Cardiac fibroblast (primary cell): ENCODE data around the gene AFF3.

ENCODE experiments used
- DNase-seq, 2 donors: peaks; one replicate each; pipeline versions ENCODE4 v3.0.0 to v3.0.0-alpha.2; 2010; ENCODE audit warnings: low read depth in 2 of 2
- H3K4me3 ChIP-seq, 2 donors: replicated peaks in 1 of 2; 1 replicate in 1 of 2; 2 replicates in 1 of 2; pipeline ENCODE4 v1.5.1; 2011; ENCODE audit warnings: low read depth in 2 of 2, low read length in 2 of 2, mild to moderate bottlenecking in 2 of 2, moderate library complexity in 1 of 2
- CTCF ChIP-seq: IDR thresholded peaks from one replicate; pipeline ENCODE4 v1.5.1; 2011; ENCODE audit warnings: low read depth, mild to moderate bottlenecking, low read length, inconsistent platforms

The AFF3 gene

GRCh38 chr2:99960291-99960690 lies 182.1 kb downstream of the AFF3 start:
- TF ChIP-seq CTCF, result no peak
- DNase-seq, result no peak
- H3K4me3 ChIP-seq, result no peak overlapping the region

GRCh38 chr2:99959261-99960014 lies 183.0 kb downstream of the AFF3 start:
- no peak for DNase-seq
- no peak for TF ChIP-seq CTCF
- no peak overlapping the region for H3K4me3 ChIP-seq

- H3K4me3 ChIP-seq, result no peak overlapping the region
- no peak for DNase-seq
- no peak for TF ChIP-seq CTCF
Measured at GRCh38 chr2:99957332-99958133, 184.9 kb downstream of the AFF3 start.

GRCh38 chr2:99956232-99957030 lies 186.0 kb downstream of the AFF3 start:
- no peak overlapping the region for H3K4me3 ChIP-seq
- TF ChIP-seq CTCF, result no peak
- DNase-seq, result no peak

GRCh38 chr2:99953750-99954149 lies 188.6 kb downstream of the AFF3 start:
- H3K4me3 ChIP-seq, result no peak overlapping the region
- DNase-seq, result no peak
- TF ChIP-seq CTCF, result no peak

GRCh38 chr2:99949963-99950362 lies 192.4 kb downstream of the AFF3 start:
- H3K4me3 ChIP-seq, result no peak overlapping the region
- no peak for TF ChIP-seq CTCF
- DNase-seq, result no peak
